Activated T-helper 1 cell treated with anti-CD3 and anti-CD28 coated beads, Interleukin-12 subunit alpha, Interleukin-12 subunit beta, Interleukin-2, Interleukin-4 antibody, amounts not matched to agents 30 ng/mL and 10 ng/mL and 1 ng/mL, durations not matched to agents 14 hours and 24 hours and 36 hours (primary cell): Measurements from ENCODE around the gene B3GNT3. TPM values are rescaled to one million over a fixed set of nuclear protein-coding genes. Genes with fewer than 3 reads are reported as not detected.

ENCODE experiments used
- DNase-seq: peaks from one replicate; pipeline ENCODE4 v3.0.0; 2021; ENCODE audit warnings: low spot score
- H3K27ac Mint-ChIP-seq: one replicate; pipeline ENCODE4 v1.8.0; 2021; ENCODE audit warnings: mild to moderate bottlenecking, mixed read lengths
- H3K27me3 Mint-ChIP-seq: one replicate; pipeline ENCODE4 v1.8.0; 2022; ENCODE audit warnings: mild to moderate bottlenecking, moderate library complexity, mixed read lengths; ENCODE audit not compliant: insufficient read depth
- H3K36me3 Mint-ChIP-seq: one replicate; pipeline ENCODE4 v1.8.0; 2021; ENCODE audit warnings: low read depth, mixed read lengths
- H3K4me1 Mint-ChIP-seq: one replicate; pipeline ENCODE4 v1.8.0; 2021; ENCODE audit warnings: low read depth, mixed read lengths
- H3K4me3 Mint-ChIP-seq: one replicate; pipeline ENCODE4 v1.8.0; 2021; ENCODE audit warnings: mild to moderate bottlenecking, moderate library complexity, mixed read lengths
- H3K9me3 Mint-ChIP-seq: one replicate; pipeline ENCODE4 v1.8.0; 2021; ENCODE audit warnings: mixed read lengths
- intact Hi-C: fragments of 100-400 bp; cut with micrococcal nuclease; formaldehyde crosslinking; loops from one replicate; pipeline ENCODE4 v1.15.1; 2024
- total RNA-seq: library from RNA; stranded (reverse); gene quantifications from 2 replicates; pipeline ENCODE4 v1.2.3, GENCODE V29; 2022

The B3GNT3 gene
- total RNA-seq, 1 donor from 2014 or later: not detected

GRCh38 chr19:17755977-17756670 lies 38.8 kb upstream of the B3GNT3 start:
- Mint-ChIP-seq H3K4me1 (peaks cover 44% of the 10 kb centered on the region), H3K36me3 (peaks cover 54% of the 10 kb centered on the region), H3K4me3 (no peak overlapping the region)

GRCh38 chr19:17757125-17757524 lies 37.8 kb upstream of the B3GNT3 start:
- Mint-ChIP-seq H3K27ac (no peak overlapping the region), H3K4me3 (no peak overlapping the region), H3K36me3 (peaks cover 49% of the 10 kb centered on the region), H3K27me3 (no peaks in the 10 kb centered on the region), H3K4me1 (peaks cover 34% of the 10 kb centered on the region), H3K9me3 (no peaks in the 10 kb centered on the region)
- DNase-seq: no peak
- intact Hi-C loops: no loop called here

More at GRCh38 chr19:17755977-17756670, 38.8 kb upstream of the B3GNT3 start:
- no peaks in the 10 kb centered on the region for H3K9me3 Mint-ChIP-seq
- no peak for DNase-seq
- intact Hi-C loops: no loop called here
- no peaks in the 10 kb centered on the region for H3K27me3 Mint-ChIP-seq
- peak overlapping the region; percentile 26 for H3K27ac Mint-ChIP-seq

DNA sequence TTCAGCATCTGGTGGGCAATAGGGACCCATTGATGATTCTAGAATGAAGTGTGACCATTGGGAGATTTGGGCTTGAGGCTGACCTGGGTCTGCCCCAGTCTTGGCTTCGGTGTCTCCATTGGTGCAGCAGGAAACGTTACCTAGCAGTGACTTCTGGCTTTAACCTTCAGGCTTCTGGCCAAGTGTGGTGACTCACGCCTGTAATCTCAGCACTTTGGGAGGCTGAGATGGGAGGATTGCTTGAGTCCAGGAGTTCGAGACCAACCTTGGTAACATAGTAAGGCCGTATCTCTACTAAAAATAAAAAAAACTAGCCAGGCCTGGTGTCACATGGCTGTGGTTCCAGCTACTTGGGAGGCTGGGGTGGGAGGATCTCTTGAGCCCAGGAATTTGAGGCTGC lies 36.4 kb upstream of the B3GNT3 start:
- H3K4me1 Mint-ChIP-seq: peaks cover 33% of the 10 kb centered on the region
- intact Hi-C loops: no loop called here

GRCh38 chr19:17761148-17761547 lies 33.8 kb upstream of the B3GNT3 start:
- Mint-ChIP-seq H3K9me3 (no peaks in the 10 kb centered on the region), H3K27ac (no peak overlapping the region), H3K4me3 (no peak overlapping the region), H3K27me3 (no peaks in the 10 kb centered on the region), H3K36me3 (peaks cover 52% of the 10 kb centered on the region), H3K4me1 (peaks cover 10% of the 10 kb centered on the region)
- no peak for DNase-seq
- intact Hi-C loops: no loop called here

More for the DNA sequence above, 36.4 kb upstream of the B3GNT3 start:
- H3K36me3 Mint-ChIP-seq: peaks cover 58% of the 10 kb centered on the region
- no peaks in the 10 kb centered on the region for H3K9me3 Mint-ChIP-seq
- H3K27me3 Mint-ChIP-seq: no peaks in the 10 kb centered on the region
- no peak overlapping the region for H3K4me3 Mint-ChIP-seq
- DNase-seq: no peak
- no peak overlapping the region for H3K27ac Mint-ChIP-seq

DNA sequence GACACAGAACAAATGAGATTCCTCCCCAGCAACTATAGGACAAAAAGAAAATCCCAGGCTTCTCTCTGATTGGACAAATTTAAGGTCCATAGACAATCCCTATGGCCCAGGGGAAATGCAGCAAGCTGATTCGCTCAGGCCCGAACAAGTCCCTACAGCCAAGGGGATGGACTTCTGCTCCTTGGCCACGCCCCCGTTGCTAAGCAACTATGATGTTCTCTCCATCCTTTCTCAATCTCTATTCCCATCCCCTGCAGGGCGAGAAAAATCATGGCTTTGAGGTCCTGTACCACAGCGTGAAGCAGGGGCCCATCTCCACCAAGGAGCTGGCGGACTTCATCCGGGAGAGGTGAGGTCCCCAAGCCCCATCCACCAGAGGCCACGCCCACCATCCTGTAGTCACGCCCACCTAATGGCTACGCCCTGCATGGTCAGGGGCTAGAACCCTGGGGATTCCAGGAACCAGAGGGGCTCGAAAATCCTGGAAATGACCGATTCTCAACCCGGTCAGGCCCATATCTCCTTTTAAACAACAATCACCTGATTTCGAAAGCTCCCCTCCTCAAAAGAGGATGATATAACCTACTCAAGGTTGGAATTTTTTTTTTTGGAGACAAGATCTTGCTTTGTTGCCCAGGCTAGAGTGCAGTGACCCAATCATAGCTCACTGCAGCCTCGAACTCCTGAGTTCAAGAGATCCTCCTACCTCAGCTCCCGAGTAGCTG lies 32.3 kb upstream of the B3GNT3 start:
- H3K4me3 Mint-ChIP-seq: no peak overlapping the region
- intact Hi-C loops: no loop called here
- H3K4me1 Mint-ChIP-seq: peaks cover 5% of the 10 kb centered on the region
- peaks cover 48% of the 10 kb centered on the region for H3K36me3 Mint-ChIP-seq
- no peak for DNase-seq
- no peaks in the 10 kb centered on the region for H3K27me3 Mint-ChIP-seq
- peak overlapping the region; percentile 52 for H3K27ac Mint-ChIP-seq
- no peaks in the 10 kb centered on the region for H3K9me3 Mint-ChIP-seq

- Mint-ChIP-seq H3K4me1 (no peaks in the 10 kb centered on the region), H3K27ac (no peak overlapping the region), H3K36me3 (peaks cover 46% of the 10 kb centered on the region), H3K27me3 (no peaks in the 10 kb centered on the region), H3K9me3 (no peaks in the 10 kb centered on the region), H3K4me3 (no peak overlapping the region)
- no peak for DNase-seq
- intact Hi-C loops: no loop called here
Measured at GRCh38 chr19:17764348-17764747, 30.6 kb upstream of the B3GNT3 start.

DNA sequence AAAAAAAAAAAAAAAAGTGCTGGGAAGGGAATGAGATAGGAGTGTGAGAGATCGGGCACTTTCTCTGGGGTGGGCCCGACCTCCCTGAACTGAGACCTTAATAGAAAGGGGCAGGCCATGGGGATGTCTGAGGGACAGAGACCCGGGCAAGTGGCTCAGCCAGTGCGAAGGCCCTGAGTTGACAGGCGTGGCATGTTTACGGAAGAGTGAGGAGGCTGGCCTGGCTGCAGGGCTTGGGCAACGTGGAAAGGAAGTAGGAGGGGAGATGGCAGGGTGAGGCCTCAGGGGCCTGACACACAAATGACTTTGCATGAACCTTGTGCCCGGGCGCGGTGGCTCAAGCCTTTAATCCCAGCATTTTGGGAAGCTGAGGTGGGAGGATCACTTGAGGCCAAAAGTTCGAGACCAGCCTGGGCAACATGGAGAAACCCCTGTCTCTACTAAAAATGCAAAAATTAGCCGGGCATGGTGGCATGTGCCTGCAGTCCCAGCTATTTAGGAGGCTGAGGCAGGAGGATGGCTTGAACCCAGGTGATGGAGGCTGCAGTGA lies 29.8 kb upstream of the B3GNT3 start:
- Mint-ChIP-seq H3K27ac (peak overlapping the region; percentile 9), H3K9me3 (no peaks in the 10 kb centered on the region), H3K27me3 (no peaks in the 10 kb centered on the region), H3K4me1 (no peaks in the 10 kb centered on the region), H3K4me3 (no peak overlapping the region), H3K36me3 (peaks cover 43% of the 10 kb centered on the region)
- no peak for DNase-seq
- intact Hi-C loops: no loop called here

- H3K9me3 Mint-ChIP-seq: no peaks in the 10 kb centered on the region
- H3K27ac Mint-ChIP-seq: no peak overlapping the region
- intact Hi-C loops: loop anchor here (1.0 kb wide), 1 partner anchor 62 kb away; no protein-coding TSS in a partner anchor
- H3K4me3 Mint-ChIP-seq: no peak overlapping the region
- peaks cover 36% of the 10 kb centered on the region for H3K36me3 Mint-ChIP-seq
- H3K27me3 Mint-ChIP-seq: no peaks in the 10 kb centered on the region
- no peaks in the 10 kb centered on the region for H3K4me1 Mint-ChIP-seq
- DNase-seq: peak; percentile 35
Measured at GRCh38 chr19:17766543-17767131, 28.3 kb upstream of the B3GNT3 start.

DNA sequence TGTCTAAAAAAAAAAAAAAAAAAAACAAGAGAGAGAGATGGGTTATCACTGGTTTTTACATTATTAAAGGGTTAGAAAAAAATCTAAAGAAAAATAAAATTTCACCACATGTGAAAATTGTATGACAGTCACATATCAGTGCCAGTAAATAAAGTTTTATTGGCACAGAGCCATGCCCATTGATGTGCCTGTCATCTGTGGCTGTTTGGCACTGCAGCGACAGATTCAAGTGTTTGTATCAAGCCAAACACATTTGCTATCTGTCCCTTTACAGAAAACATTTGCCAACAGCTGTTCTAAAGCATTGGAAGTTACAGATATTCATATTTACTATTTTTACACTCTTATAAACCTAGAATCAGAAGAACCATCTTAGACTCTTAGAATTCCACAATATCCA lies 27.4 kb upstream of the B3GNT3 start:
- peaks cover 38% of the 10 kb centered on the region for H3K36me3 Mint-ChIP-seq
- H3K27me3 Mint-ChIP-seq: no peaks in the 10 kb centered on the region
- no peaks in the 10 kb centered on the region for H3K9me3 Mint-ChIP-seq
- no peaks in the 10 kb centered on the region for H3K4me1 Mint-ChIP-seq
- intact Hi-C loops: no loop called here
- no peak for DNase-seq
- H3K27ac Mint-ChIP-seq: no peak overlapping the region
- H3K4me3 Mint-ChIP-seq: no peak overlapping the region

GRCh38 chr19:17770613-17771012 lies 24.3 kb upstream of the B3GNT3 start:
- H3K9me3 Mint-ChIP-seq: no peaks in the 10 kb centered on the region
- no peak overlapping the region for H3K4me3 Mint-ChIP-seq
- no peak for DNase-seq
- no peak overlapping the region for H3K27ac Mint-ChIP-seq
- no peaks in the 10 kb centered on the region for H3K27me3 Mint-ChIP-seq
- peaks cover 37% of the 10 kb centered on the region for H3K36me3 Mint-ChIP-seq
- intact Hi-C loops: no loop called here
- H3K4me1 Mint-ChIP-seq: no peaks in the 10 kb centered on the region

GRCh38 chr19:17772172-17772571 lies 22.8 kb upstream of the B3GNT3 start:
- Mint-ChIP-seq H3K27me3 (no peaks in the 10 kb centered on the region), H3K9me3 (no peaks in the 10 kb centered on the region), H3K27ac (no peak overlapping the region), H3K36me3 (peaks cover 34% of the 10 kb centered on the region), H3K4me3 (no peak overlapping the region), H3K4me1 (peaks cover 6% of the 10 kb centered on the region)
- DNase-seq: no peak
- intact Hi-C loops: no loop called here

- H3K4me1 Mint-ChIP-seq: peaks cover 6% of the 10 kb centered on the region
- no peak overlapping the region for H3K4me3 Mint-ChIP-seq
- no peaks in the 10 kb centered on the region for H3K27me3 Mint-ChIP-seq
- intact Hi-C loops: loop anchor here (2.0 kb wide), 1 partner anchor 71 kb away; no protein-coding TSS in a partner anchor
- H3K36me3 Mint-ChIP-seq: peaks cover 32% of the 10 kb centered on the region
- DNase-seq: no peak
- H3K9me3 Mint-ChIP-seq: no peaks in the 10 kb centered on the region
- peak overlapping the region; percentile 5 for H3K27ac Mint-ChIP-seq
Measured at GRCh38 chr19:17775245-17775927, 19.6 kb upstream of the B3GNT3 start.
